EH (cell line): Measurements from ENCODE around the gene RBM34.
A peak's percentile ranks its signal among the peaks of the same experiment; 100 is the strongest.
"Not testable (repeated sequence)": the region's sequence is repeated elsewhere in the genome, so short reads cannot be mapped to it uniquely, and the experiment has no call there.

Experiments
- DNase-seq: peaks from one replicate; pipeline ENCODE4 v3.0.0-alpha.2; 2015; ENCODE audit warnings: low read depth

The RBM34 gene

GRCh38 chr1:235112297-235113182, 48.5 kb downstream of the RBM34 start:
- no peak for DNase-seq

GRCh38 chr1:235111107-235111506, 49.9 kb downstream of the RBM34 start:
- no peak for DNase-seq

- no peak for DNase-seq
Observed at GRCh38 chr1:235108876-235109275, 52.2 kb downstream of the RBM34 start.

GRCh38 chr1:235108185-235108593, 52.9 kb downstream of the RBM34 start:
- no peak for DNase-seq

DNA sequence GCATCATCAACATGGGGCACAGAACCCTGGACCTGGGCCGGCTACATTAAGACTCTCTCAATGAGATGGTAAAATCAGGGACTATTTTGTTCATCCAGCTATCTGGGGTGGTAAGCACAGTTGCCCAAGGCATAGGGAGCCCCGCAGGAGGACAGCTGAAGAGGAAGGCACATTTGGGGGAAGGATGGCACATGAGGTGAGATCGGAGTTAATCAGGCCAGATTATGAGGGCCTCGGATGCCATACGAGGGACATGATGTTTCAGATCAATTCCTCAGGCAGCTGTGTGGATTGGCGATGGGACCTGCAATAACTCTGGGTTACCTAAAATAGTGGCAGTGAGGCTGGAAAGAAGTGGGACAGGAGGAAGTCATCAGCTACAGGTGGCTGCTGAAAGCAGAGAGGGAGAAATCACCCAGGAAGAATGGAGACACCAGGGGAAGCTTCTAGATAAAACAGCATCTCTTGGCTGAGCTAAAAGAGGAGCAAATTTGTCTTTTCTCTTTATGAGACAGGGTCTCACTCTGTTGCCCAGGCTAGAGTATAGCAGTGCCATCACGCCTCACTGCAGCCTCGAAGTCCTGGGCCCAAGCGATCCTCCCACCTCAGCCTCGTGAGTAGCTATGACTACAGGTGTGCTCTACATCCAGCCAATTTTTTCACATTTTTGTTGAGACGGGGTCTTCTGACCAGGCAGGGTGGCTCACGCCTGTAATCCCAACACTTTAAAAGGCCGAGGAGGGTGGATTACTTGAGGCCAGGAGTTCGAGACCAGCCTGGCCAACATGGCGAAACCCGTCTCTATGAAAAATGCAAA, 53.5 kb downstream of the RBM34 start:
- DNase-seq: no peak

- DNase-seq: no peak
Observed at GRCh38 chr1:235106457-235106856, 54.6 kb downstream of the RBM34 start.

GRCh38 chr1:235105051-235106043, 55.7 kb downstream of the RBM34 start:
- DNase-seq: peak; percentile 54

- no peak for DNase-seq
Observed at GRCh38 chr1:235102993-235103411, 58.0 kb downstream of the RBM34 start.

DNA sequence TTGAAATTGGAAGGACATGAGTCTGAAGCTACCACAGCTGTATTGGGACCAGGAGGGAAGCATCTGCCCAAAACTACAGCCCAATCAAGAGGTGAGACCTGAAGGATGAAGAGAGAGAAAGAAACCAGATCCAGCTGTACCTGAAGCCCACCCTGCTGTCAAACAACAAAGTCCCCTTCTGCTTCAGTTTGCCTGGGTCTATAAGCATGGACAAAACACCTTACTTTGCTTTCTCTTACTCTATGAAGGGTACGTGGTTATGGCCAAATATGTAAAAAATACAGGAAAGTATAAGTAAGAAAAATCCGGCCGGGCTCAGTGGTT, 58.8 kb downstream of the RBM34 start:
- DNase-seq: no peak

GRCh38 chr1:235101558-235102258, 59.3 kb downstream of the RBM34 start:
- DNase-seq: no peak

GRCh38 chr1:235100194-235100772, 60.8 kb downstream of the RBM34 start:
- no peak for DNase-seq

- DNase-seq: no peak
Observed at GRCh38 chr1:235098991-235099390, 62.1 kb downstream of the RBM34 start.

DNA sequence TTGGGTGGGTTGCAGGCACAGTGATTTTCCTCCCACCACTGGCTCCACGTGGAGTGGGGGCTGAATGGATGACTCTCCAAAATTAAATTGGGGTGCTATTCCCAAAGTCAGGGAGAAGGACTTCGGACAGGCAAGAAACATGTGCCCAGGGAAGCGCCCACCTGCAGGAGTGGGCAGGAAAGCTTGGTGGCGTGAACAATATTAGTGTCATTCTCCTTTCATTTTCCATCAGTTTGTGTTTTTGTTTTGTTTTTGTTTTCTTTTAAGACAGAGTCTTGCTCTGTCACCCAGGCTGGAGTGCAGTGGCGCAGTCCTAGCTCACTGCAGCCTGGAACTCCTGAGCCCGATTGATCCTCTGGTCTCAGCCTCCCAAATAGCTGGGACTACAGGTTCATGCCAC, 62.5 kb downstream of the RBM34 start:
- no peak for DNase-seq

- DNase-seq: not testable (repeated sequence)
Observed at GRCh38 chr1:235097501-235097900, 63.5 kb downstream of the RBM34 start.

DNA sequence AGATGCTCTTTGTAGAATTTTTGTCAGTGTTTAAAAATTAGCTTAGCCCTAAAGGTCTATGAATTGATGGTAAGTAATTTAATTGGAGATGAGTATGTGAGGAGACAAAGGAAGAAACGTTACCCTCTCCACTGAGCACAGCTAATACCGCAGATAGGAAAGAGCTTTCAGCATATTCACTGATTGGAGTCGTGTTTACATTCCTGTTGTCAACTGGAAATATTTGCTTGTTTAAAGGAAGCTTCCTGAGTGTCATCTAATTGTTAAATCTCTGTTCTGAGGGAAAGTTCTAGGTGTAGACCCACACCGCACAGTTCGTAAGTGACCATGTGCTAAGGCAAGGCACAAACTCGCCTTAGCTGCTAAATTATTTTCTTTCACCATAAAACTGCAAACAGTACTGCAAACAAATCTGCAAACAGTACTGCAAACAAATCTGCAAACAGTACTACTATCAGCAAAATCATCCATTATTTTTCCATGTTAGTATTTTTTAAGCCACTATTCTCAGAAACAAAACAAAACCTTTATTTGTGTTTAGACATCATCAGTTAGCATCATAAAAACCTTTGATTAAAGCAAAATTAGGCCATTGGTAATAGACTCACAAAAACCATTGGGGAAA, 65.0 kb downstream of the RBM34 start:
- no peak for DNase-seq

- DNase-seq: peak; percentile 67
Observed at GRCh38 chr1:235093696-235094592, 67.1 kb downstream of the RBM34 start.

DNA sequence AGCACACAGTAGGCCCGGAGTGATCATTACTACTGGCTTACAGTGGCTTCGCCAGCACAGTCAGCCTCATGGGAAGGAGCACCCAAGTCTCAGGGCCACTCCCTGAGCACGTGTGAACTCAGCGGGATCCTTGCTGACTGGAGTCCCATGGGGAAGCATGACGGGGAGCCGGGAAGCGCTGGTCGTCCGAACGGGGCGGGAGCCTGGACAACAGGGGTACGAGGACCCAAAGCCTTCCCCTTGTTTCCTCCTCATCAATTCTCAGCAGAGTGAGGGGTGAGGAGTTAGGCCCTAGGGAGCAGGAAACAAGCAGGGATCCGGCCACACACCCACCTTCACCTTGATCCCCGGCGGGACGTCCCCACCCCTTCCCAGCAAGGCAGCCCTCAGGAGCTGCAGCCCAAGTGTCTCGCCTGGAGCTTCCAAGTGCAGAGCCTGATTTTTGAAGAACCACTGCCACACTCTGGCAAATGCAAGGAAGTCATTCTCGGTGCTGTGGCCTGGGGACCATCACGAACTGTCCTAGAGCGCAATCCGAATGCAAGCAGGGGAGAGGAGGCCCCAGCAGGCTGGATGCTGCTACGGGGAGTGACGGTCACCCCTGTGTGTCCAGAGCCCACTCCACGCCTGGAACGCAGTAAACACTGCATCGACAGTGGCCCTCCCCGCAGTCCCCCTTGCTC, 67.9 kb downstream of the RBM34 start:
- DNase-seq: peak; percentile 63

DNA sequence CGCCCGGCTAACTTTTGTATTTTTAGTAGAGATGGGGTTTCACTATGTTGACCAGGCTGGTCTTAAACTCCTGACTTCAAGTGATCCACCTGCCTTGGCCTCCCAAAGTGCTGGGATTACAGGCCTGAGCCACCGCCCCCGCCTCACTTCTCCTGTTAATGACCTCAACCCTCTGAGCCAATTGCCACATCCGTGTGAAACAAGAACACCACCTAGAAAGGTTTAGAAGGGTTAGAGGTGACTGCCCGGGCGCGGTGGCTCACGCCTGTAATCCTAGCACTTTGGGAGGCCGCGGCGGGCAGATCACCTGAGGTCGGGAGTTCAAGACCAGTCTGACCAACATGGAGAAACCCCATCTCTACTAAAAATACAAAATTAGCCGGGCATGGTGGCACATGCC, 68.6 kb downstream of the RBM34 start:
- not testable (repeated sequence) for DNase-seq

- not testable (repeated sequence) for DNase-seq
Observed at GRCh38 chr1:235092045-235092406, 69.0 kb downstream of the RBM34 start.
